NCI-H146 (cell line): ENCODE data around the gene BAIAP2.
A peak's percentile ranks its signal among the peaks of the same experiment; 100 is the strongest.
"Not testable (repeated sequence)": the region's sequence is repeated elsewhere in the genome, so short reads cannot be mapped to it uniquely, and the experiment has no call there.

Source experiments
- DNase-seq: peaks from one replicate; lab custom pipeline; 2025; lab: John Stamatoyannopoulos, UW

The BAIAP2 gene

GRCh38 chr17:81140695-81141094 lies 105.7 kb downstream of the BAIAP2 start:
- DNase-seq = no peak

GRCh38 chr17:81142301-81143199 lies 107.6 kb downstream of the BAIAP2 start:
- DNase-seq = peak; percentile 80

DNA sequence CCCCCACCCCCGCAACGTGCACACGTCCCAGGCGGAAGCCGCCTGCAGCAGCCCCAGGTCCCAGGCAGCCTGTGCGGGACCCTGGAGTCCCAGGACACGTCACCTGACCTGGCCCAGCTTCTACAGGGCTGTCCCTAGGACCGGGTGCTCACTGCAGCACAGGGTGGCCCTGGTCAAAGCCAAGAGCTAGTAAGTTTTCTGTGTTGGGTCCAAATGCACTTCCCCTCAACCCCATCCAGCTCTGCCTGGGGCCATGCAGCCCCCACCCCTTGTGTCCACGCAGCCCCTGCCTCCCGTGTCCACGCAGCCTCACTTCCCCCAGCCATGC lies 108.2 kb downstream of the BAIAP2 start:
- DNase-seq = no peak

DNA sequence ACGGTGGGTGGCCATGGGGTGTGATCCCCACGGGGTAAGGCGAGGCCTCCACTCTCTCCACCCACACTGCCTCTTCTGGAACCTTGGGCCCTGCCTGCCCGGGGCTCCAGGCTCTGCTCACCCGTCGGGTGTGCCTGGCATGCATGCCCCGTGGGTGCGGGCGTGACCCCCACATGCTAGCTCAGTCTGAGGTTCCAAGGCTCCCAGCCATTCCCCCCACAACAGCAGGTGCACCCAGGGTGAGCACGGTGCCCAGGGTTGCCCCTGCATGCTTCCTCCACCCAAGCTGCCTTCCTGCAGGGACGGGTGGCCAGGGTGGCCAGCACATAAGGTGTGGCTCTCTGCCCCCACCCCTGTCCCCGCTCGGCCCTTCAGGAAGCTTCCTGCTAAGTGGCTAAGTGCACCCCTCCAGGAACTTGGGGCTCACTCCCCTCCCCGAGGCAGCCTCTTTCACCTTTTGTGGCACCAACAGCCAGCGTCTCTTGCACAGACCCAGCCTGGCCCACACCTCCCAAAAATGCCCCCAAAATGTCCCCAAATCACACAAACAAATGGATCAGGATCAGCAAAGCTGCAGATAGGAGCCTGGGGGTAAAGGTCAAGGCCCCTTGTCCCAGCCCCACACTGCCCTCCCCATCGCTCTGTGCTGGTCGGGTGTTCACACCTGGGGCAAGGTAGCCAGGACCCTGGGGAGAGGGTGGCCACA lies 108.9 kb downstream of the BAIAP2 start:
- no peak for DNase-seq

DNA sequence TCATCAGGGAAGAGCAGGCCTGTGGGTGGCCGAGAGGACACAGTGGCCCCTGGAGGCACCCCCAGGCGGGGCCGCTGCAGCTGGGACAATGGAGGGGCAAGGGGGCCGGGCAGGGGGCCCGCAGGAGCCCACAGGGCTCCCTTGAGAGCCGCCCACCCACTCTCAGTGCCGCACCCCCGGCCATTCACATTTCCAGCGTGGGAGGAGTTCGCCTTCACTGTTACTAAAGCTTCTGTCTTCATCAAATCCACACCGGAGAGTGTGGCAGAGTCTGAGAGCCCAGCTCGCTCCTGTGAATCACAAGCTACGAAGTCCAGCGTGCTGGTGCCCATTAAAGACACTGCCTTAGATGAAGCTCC lies 109.5 kb downstream of the BAIAP2 start:
- no peak for DNase-seq

GRCh38 chr17:81146208-81146607 lies 111.3 kb downstream of the BAIAP2 start:
- DNase-seq = not testable (repeated sequence)

DNA sequence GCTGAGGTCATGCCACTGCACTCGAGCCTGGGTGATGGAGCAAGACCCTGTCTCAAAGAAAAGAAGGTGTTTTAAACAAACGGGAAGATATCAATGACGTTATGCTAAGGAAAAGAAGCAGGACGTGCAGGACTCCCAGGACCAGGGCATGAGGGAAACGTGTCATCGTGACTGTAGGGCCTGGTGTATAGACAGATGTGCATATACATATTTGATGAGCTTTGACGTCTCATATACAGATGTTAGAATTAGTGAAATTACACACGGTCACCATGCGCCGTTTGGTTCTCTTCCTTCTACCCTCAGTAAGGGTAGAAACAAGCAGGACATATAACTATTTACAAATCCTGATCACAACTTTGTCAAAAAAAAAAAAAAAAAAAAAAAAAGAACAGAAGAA lies 112.8 kb downstream of the BAIAP2 start:
- no peak for DNase-seq

- DNase-seq = no peak
These were observed 113.6 kb downstream of the BAIAP2 start for GRCh38 chr17:81148571-81148970.

DNA sequence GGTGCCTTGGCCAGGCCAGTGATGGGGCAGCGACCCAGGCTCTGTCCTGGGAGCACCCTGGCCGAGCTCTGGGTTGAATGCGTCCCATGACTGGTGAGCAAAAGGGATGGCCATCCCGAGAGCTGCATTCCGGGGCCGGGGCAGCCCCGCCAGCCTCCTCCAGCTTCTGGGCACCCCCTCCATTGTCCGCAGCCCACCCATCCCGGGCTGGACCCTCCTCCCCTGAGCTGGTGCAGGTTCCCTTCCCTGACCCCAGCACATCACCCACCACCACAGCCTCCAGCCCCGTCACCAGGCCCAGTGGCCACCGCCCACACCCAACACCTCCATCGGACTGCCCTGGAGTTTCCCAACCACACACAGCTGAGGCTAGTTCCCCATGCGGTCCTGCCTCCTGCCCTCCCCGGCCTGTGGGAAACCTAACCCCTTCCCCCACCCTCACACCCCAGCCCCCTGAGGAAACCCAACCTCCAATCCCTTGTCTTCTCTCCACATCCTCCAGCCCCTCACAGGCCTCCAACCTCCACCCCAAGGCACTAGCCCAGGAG lies 114.1 kb downstream of the BAIAP2 start:
- DNase-seq = no peak

- no peak for DNase-seq
These were observed 115.6 kb downstream of the BAIAP2 start for GRCh38 chr17:81150377-81151077.

- DNase-seq = no peak
These were observed 116.3 kb downstream of the BAIAP2 start for GRCh38 chr17:81151278-81151677.

GRCh38 chr17:81152288-81152828 lies 117.4 kb downstream of the BAIAP2 start:
- no peak for DNase-seq

DNA sequence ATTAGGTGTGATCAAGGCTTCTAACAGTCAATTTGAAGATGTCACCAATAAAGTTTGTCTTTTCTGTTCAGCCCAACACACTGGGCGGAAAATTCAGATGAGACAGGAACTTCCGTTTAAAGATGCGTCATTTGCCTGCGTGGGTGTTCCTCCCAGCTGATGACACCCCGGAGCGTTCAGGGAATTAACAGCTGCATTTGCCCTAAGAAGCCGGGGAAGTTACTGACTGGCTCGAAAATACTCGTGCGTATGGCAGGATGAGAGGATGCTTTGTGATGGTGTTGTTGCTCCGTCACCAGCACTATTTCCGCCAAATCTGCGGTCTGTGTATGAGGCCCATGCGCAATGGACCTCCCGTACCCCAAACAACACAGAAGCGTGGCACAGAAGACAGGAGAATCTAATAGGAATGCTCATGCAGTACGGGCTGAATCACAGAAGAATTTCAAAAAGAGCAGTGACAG lies 118.4 kb downstream of the BAIAP2 start:
- DNase-seq = no peak

GRCh38 chr17:81154016-81154415 lies 119.1 kb downstream of the BAIAP2 start:
- not testable (repeated sequence) for DNase-seq

DNA sequence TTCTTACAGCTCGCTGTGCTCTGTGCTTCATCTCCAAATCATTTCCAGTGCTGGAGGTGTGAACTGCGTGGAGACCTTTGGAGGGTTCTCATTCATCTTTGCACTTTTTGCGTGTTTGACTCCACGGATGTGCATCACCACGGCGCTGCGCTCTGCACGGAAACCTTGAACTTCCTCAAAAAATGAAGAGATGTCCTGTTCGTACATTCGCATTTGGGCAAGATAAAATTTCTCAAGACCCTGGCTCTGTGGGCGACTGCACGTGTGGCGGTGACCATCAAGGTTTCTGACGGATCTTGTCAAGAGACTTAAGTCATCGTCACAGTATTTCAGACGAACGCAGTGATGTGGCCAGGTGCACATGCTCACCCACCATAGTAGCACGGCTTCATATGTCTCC lies 120.0 kb downstream of the BAIAP2 start:
- DNase-seq = no peak

- DNase-seq = no peak
These were observed 122.2 kb downstream of the BAIAP2 start for GRCh38 chr17:81156866-81157805.

- no peak for DNase-seq
These were observed 123.1 kb downstream of the BAIAP2 start for GRCh38 chr17:81157848-81158687.

- no peak for DNase-seq
These were observed 124.0 kb downstream of the BAIAP2 start for GRCh38 chr17:81158688-81159590.
